HepG2 (cell line): ENCODE measurements around the gene PANX1. TPM values are rescaled to one million over a fixed set of nuclear protein-coding genes. Genes with fewer than 3 reads are reported as not detected.

ENCODE experiments used
- ATAC-seq: fragments of 200-7000 bp; cut with Tn5 transposase; 3 replicates; pipeline ENCODE4 v1.9.1; 2020; ENCODE audit warnings: mild to moderate bottlenecking, moderate library complexity
- BruUV-seq: library from RNA; stranded (reverse); fragments of 400-500 nt; replicated peaks from 2 replicates; lab custom pipeline; 2021; lab: Mats Ljungman, UMichigan
- CTCF ChIA-PET: fragments of 300-600 bp; formaldehyde crosslinking; extraction: SDS; loops from one replicate; lab custom pipeline; 2021; ENCODE audit warnings: low total read pairs, inconsistent platforms, low intra/inter-chr PET ratio; lab: Yijun Ruan, JAX
- POLR2A ChIA-PET: fragments of 350-600 bp; sonication (Branson Sonifier 250); formaldehyde crosslinking; loops from one replicate; lab custom pipeline; 2020; ENCODE audit warnings: antibody characterized with exemption, inconsistent platforms; lab: Yijun Ruan, JAX
- DNase-seq: peaks from one replicate; pipeline ENCODE4 v3.0.0-alpha.2; 2015; ENCODE audit warnings: low spot score
- FAIRE-seq: peaks from 3 replicates; lab custom pipeline; 2011; peaks lifted over from hg19 to GRCh38; lab: Jason Lieb, UNC
- H2AFZ ChIP-seq: one replicate; pipeline ENCODE4 v1.6.1; 2011; ENCODE audit warnings: low read length, inconsistent platforms
- H3K27ac ChIP-seq: fragments of 300-600 bp; 3 replicates; pipeline ENCODE4 v1.8.0; 2011; ENCODE audit warnings: mixed run types, mild to moderate bottlenecking, mixed read lengths, low read length, inconsistent platforms; ENCODE audit not compliant: insufficient read depth; ENCODE audit errors: extremely low read length
- H3K27me3 ChIP-seq, 2 experiments: fragments of 200-600 bp in 1 of 2; 2 replicates in 1 of 2; 3 replicates in 1 of 2; pipeline versions ENCODE4 v1.6.0 to v1.8.0; 2011; ENCODE audit warnings: low read length in 2 of 2, mild to moderate bottlenecking in 2 of 2, moderate library complexity in 2 of 2, inconsistent platforms in 1 of 2; ENCODE audit not compliant: insufficient read depth in 2 of 2, control insufficient read depth in 1 of 2
- H3K36me3 ChIP-seq, 2 experiments: fragments of 200-600 bp in 1 of 2; replicated peaks in 1 of 2; 2 replicates in 1 of 2; 3 replicates in 1 of 2; pipeline versions ENCODE4 v1.5.1 to v1.8.0; 2011; ENCODE audit warnings: low read length in 2 of 2, inconsistent platforms in 1 of 2; ENCODE audit not compliant: insufficient read depth in 2 of 2, control insufficient read depth in 1 of 2
- H3K4me1 ChIP-seq: 2 replicates; pipeline ENCODE4 v1.5.1; 2012; ENCODE audit warnings: low read length, inconsistent platforms; ENCODE audit not compliant: insufficient read depth
- H3K4me2 ChIP-seq: 2 replicates; pipeline ENCODE4 v1.6.0; 2011; ENCODE audit warnings: low read depth, low read length, inconsistent platforms
- H3K4me3 ChIP-seq, 3 experiments: fragments of 200-600 bp in 1 of 3; sonication (generic), shearing (Covaris generic) in 1 of 3; replicated peaks in 1 of 3; 2 replicates each; pipeline ENCODE4 v1.5.1; 2011 to 2016; ENCODE audit warnings: low read length in 3 of 3, inconsistent platforms in 2 of 3, low read depth in 2 of 3, mild to moderate bottlenecking in 2 of 3, control low read depth in 1 of 3, mixed read lengths in 1 of 3; ENCODE audit not compliant: insufficient read depth in 1 of 3
- H3K79me2 ChIP-seq: one replicate; pipeline ENCODE4 v1.6.1; 2011; ENCODE audit warnings: low read length, inconsistent platforms; ENCODE audit not compliant: insufficient read depth
- H3K9ac ChIP-seq: 2 replicates; pipeline ENCODE4 v1.6.0; 2011; ENCODE audit warnings: mild to moderate bottlenecking, low read depth, low read length, inconsistent platforms; ENCODE audit not compliant: insufficient read depth
- H3K9me3 ChIP-seq: 2 replicates; pipeline ENCODE4 v1.5.1; 2012; ENCODE audit warnings: mild to moderate bottlenecking, low read length
- H4K20me1 ChIP-seq: 2 replicates; pipeline ENCODE4 v1.6.0; 2011; ENCODE audit warnings: inconsistent platforms, mild to moderate bottlenecking, low read length, moderate library complexity; ENCODE audit not compliant: insufficient read depth
- CREB1 ChIP-seq, 2 experiments: fragments of 450-650 bp in 1 of 2; IDR thresholded peaks; 2 replicates each; pipeline ENCODE4 v1.6.1; 2016 to 2017; ENCODE audit warnings: control low read depth in 1 of 2, mild to moderate bottlenecking in 1 of 2, missing compliant biosample characterization in 1 of 2, missing genetic modification characterization in 1 of 2
- DMAP1 ChIP-seq: IDR thresholded peaks from 2 replicates; pipeline ENCODE4 v1.6.1; 2016
- DPF2 ChIP-seq: sonication (generic); formaldehyde crosslinking; IDR thresholded peaks from 2 replicates; pipeline ENCODE4 v1.4.0; 2020; ENCODE audit warnings: mild to moderate bottlenecking, low read depth, missing genetic modification reagents, borderline replicate concordance
- FOSL1 ChIP-seq: sonication (generic); formaldehyde crosslinking; IDR thresholded peaks from 2 replicates; pipeline ENCODE4 v1.9.0; 2021; ENCODE audit warnings: missing genetic modification reagents, borderline replicate concordance
- FOSL2 ChIP-seq: sonication (generic); formaldehyde crosslinking; IDR thresholded peaks from 2 replicates; pipeline ENCODE4 v1.4.0; 2020; ENCODE audit warnings: missing genetic modification reagents
- KAT2B ChIP-seq: fragments of 150-350 bp; IDR thresholded peaks from 2 replicates; pipeline ENCODE4 v1.6.1; 2014; ENCODE audit warnings: low read depth, low read length, borderline replicate concordance
- MATR3 ChIP-seq: sonication (generic); formaldehyde crosslinking; IDR thresholded peaks from 2 replicates; pipeline ENCODE4 v1.4.0; 2020; ENCODE audit warnings: missing genetic modification reagents
- MED1 ChIP-seq: sonication (generic); formaldehyde crosslinking; IDR thresholded peaks from 2 replicates; pipeline ENCODE4 v1.4.0; 2020; ENCODE audit warnings: missing genetic modification reagents
- NFE2 ChIP-seq: sonication (generic); formaldehyde crosslinking; IDR thresholded peaks from 2 replicates; pipeline ENCODE4 v1.4.0; 2020; ENCODE audit warnings: missing genetic modification reagents
- NFIC ChIP-seq: IDR thresholded peaks from 2 replicates; pipeline ENCODE4 v1.6.1; 2012; ENCODE audit warnings: mild to moderate bottlenecking, low read length, inconsistent platforms
- SALL1 ChIP-seq: sonication (generic); formaldehyde crosslinking; IDR thresholded peaks from 2 replicates; pipeline ENCODE4 v1.8.0; 2022; ENCODE audit warnings: mild to moderate bottlenecking, missing genetic modification reagents
- SMYD3 ChIP-seq: sonication (generic); formaldehyde crosslinking; IDR thresholded peaks from 2 replicates; pipeline ENCODE4 v1.8.1; 2023; ENCODE audit warnings: mild to moderate bottlenecking, missing genetic modification reagents
- YEATS2 ChIP-seq: sonication (generic); formaldehyde crosslinking; IDR thresholded peaks from 2 replicates; pipeline ENCODE4 v1.4.0; 2020; ENCODE audit warnings: missing genetic modification reagents, borderline replicate concordance
- ZBTB38 ChIP-seq: sonication (generic); formaldehyde crosslinking; IDR thresholded peaks from 2 replicates; pipeline ENCODE4 v1.5.1; 2020; ENCODE audit warnings: mild to moderate bottlenecking, missing genetic modification reagents
- ZNF557 ChIP-seq: sonication (generic); formaldehyde crosslinking; IDR thresholded peaks from 2 replicates; pipeline ENCODE4 v1.4.0; 2020; ENCODE audit warnings: missing genetic modification reagents
- ZNF766 ChIP-seq: sonication (generic); formaldehyde crosslinking; IDR thresholded peaks from 2 replicates; pipeline ENCODE4 v1.5.0; 2020; ENCODE audit warnings: missing genetic modification reagents, borderline replicate concordance
- WGBS: methylation state at CpG from one replicate; pipeline ENCODE4 v1.1.6; 2017; ENCODE audit warnings: low lambda C conversion rate; 5-methylcytosine and 5-hydroxymethylcytosine counted together
- in situ Hi-C: cut with HindIII; loops from 2 replicates; pipeline ENCODE4 v1.10.0; 2017; ENCODE audit warnings: low pct_unique_long_range_greater_than_20kb; ENCODE audit not compliant: extremely low pct_ligation_motif_present
- intact Hi-C: fragments of 100-400 bp; cut with micrococcal nuclease; formaldehyde crosslinking; loops from one replicate; pipeline ENCODE4 v1.10.0; 2022; ENCODE audit not compliant: unreplicated experiment
- polyA plus RNA-seq, 8 experiments: library from polyadenylated mRNA; depleted of rRNA in 3 of 8; stranded (reverse) in 7 of 8; unstranded in 1 of 8; fragments of >200 nt; fragmentation: Illumina TruSeq in 4 of 8; extraction: Trizol in 4 of 8; gene quantifications; 2 replicates each; pipeline versions ENCODE4 v1.2.1 to v1.2.3, GENCODE V29; 2011 to 2016; ENCODE audit warnings: low read depth in 4 of 8, missing spikeins in 1 of 8, mixed read lengths in 1 of 8; ENCODE audit not compliant: insufficient read depth in 1 of 8
- total RNA-seq, 5 experiments: library from RNA; depleted of rRNA; stranded (reverse); fragments of >200 nt; fragmentation: Illumina TruSeq; extraction: Trizol; gene quantifications; 2 replicates each; pipeline ENCODE4 v1.2.3, GENCODE V29; 2016; ENCODE audit warnings: low read depth in 1 of 5
- TF ChIP-seq, protein P1 (sequence below): sonication (generic); formaldehyde crosslinking; IDR thresholded peaks from 2 replicates; pipeline ENCODE4 v1.8.1; 2022; ENCODE audit warnings: mild to moderate bottlenecking, missing genetic modification reagents

PANX1 gene
- total and polyA plus RNA-seq, 2 of the 13 experiments (the other 11 are each of a cell fraction or from before 2014, with no cell fraction given): 8.3 to 24.8 TPM

GRCh38 chr11:94150704-94151685, 22.4 kb downstream of the PANX1 start (continued):
- TF ChIP-seq YEATS2 (CRISPR knock-in tag): no peak
- no peak for TF ChIP-seq ZNF766
- TF ChIP-seq, protein P1, sequence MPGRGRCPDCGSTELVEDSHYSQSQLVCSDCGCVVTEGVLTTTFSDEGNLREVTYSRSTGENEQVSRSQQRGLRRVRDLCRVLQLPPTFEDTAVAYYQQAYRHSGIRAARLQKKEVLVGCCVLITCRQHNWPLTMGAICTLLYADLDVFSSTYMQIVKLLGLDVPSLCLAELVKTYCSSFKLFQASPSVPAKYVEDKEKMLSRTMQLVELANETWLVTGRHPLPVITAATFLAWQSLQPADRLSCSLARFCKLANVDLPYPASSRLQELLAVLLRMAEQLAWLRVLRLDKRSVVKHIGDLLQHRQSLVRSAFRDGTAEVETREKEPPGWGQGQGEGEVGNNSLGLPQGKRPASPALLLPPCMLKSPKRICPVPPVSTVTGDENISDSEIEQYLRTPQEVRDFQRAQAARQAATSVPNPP: no peak
- TF ChIP-seq SMYD3 (CRISPR knock-in tag): no peak

DNA sequence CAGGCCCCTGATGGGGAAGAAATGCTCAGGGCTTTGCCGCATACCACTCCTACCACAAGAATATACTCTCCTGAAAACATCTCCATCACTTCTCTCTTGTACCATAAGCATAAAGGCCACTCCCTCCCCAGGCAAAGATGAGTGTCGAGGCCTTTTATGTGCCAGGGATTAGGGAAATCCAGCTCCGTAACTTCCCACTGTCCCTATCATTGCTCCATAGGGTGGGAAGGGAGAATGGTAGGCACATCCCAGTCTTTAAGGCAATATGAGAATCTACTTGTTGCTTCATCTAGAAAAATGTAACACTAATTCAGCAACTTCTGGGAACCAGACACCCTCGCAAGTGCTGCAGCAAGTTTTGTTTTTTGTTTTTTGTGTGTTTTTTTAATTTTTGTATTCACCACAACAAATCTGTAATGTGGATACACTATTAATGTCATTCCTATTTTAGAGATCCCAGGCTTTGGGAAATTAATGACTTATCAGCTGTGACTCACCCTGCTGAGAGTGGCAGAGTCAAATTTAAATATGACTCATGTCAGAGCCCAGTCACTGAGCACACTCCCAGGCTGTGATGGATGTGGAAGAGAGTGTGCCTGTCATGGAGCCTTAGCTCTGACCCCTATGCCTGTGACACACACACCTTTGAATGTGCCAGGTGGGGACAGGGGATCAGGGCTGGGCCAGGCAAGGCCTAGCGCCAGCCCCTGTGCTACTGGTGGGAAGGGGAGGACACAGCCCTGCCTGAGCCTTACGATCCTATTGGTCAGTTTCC, 23.4 kb downstream of the PANX1 start:
- Histone ChIP-seq H3K27ac (peak overlapping the region; percentile 74), H3K4me2 (peak overlapping the region; percentile 68), H3K36me3 (peaks cover 0 to 2% of the 10 kb centered on the region in 2 experiments; a peak in 3 of 5 replicates), H3K4me1 (peaks cover 72% of the 10 kb centered on the region), H3K4me3 (peak overlapping the region in 1 of 3 experiments; percentile 20; a peak in 1 of 6 replicates), H3K9ac (peak overlapping the region; percentile 20; the same call in 1 of the 2 replicates), H4K20me1 (no peaks in the 10 kb centered on the region; the same call in 1 of the 2 replicates), H3K27me3 (no peaks in the 10 kb centered on the region), H2AFZ (no peak overlapping the region), H3K9me3 (no peaks in the 10 kb centered on the region), H3K79me2 (peaks cover 45% of the 10 kb centered on the region)
- intact Hi-C loops: loop anchor here (2.0 kb wide), 1 partner anchor 23 kb away; the partner anchor contains the start of gene PANX1
- DNase-seq (peak; percentile 72), ATAC-seq (peak; percentile 82), FAIRE-seq (no peak)
- in situ Hi-C loops: no loop called here
- BruUV-seq: no TSS peak
- CTCF ChIA-PET: no interaction called here
- WGBS: 92% methylated on average over 5 of the region's 6 CpGs
- POLR2A ChIA-PET: interaction anchor here (1.5 to 4.4 kb wide), 2 partner anchors 24 to 411 kb away, joined by 3 to 30 read pairs; partner anchors contain the start of genes C11orf54, PANX1 and TAF1D
- TF ChIP-seq KAT2B (no peak), ZBTB38 (no peak), FOSL1 (peak; percentile 45; the same call in 1 of the 2 replicates), CREB1 (IDR thresholded peaks at IDR 0.05) (peak; percentile 72), CREB1 (CRISPR knock-in tag; IDR thresholded peaks at IDR 0.05) (no peak), MED1 (no peak), ZNF557 (no peak), DPF2 (CRISPR knock-in tag) (no peak), DMAP1 (CRISPR knock-in tag) (no peak), SALL1 (CRISPR knock-in tag) (peak; percentile 37; the same call in 1 of the 2 replicates), NFIC (no peak), NFE2 (no peak), FOSL2 (peak; percentile 97), MATR3 (no peak)
